Kidney (tissue), 14 donors: Measurements from ENCODE around the gene TFCP2L1. TPM values are rescaled to one million over a fixed set of nuclear protein-coding genes. Genes with fewer than 3 reads are reported as not detected.

Experiments used
- DNase-seq, 5 donors: peaks; one replicate each; pipeline ENCODE4 v3.0.0-alpha.2; 2013 to 2020
- FAIRE-seq: peaks from 2 replicates; lab custom pipeline; 2012; peaks lifted over from hg19 to GRCh38; lab: Jason Lieb, UNC
- H3K27ac ChIP-seq, 2 donors: one replicate each; pipeline ENCODE4 v1.7.0; 2013; ENCODE audit warnings: low read depth in 2 of 2, low read length in 2 of 2, inconsistent platforms in 1 of 2
- H3K27me3 ChIP-seq: one replicate; pipeline ENCODE4 v1.7.1; 2013; ENCODE audit warnings: low read length, inconsistent platforms; ENCODE audit not compliant: control insufficient read depth, insufficient read depth
- H3K36me3 ChIP-seq, 3 donors: one replicate each; pipeline versions ENCODE4 v1.7.0 to v1.7.1; 2013; ENCODE audit warnings: low read length in 3 of 3, control low read depth in 1 of 3, inconsistent platforms in 1 of 3; ENCODE audit not compliant: insufficient read depth in 3 of 3, control insufficient read depth in 2 of 3
- H3K4me1 ChIP-seq, 3 donors: one replicate each; pipeline versions ENCODE4 v1.7.0 to v1.7.1; 2013; ENCODE audit warnings: low read length in 3 of 3, inconsistent platforms in 1 of 3, low read depth in 1 of 3; ENCODE audit not compliant: control insufficient read depth in 2 of 3, insufficient read depth in 2 of 3
- H3K4me3 ChIP-seq, 3 donors: one replicate each; pipeline versions ENCODE4 v1.7.0 to v1.8.1; 2013; ENCODE audit warnings: low read length in 3 of 3, control low read depth in 1 of 3, inconsistent platforms in 1 of 3
- H3K9ac ChIP-seq, 3 donors: one replicate each; pipeline versions ENCODE4 v1.7.0 to v1.7.1; 2013; ENCODE audit warnings: low read length in 3 of 3, control low read depth in 1 of 3, inconsistent platforms in 1 of 3
- H3K9me3 ChIP-seq, 3 donors: one replicate each; pipeline versions ENCODE4 v1.7.0 to v1.7.1; 2013; ENCODE audit warnings: low read length in 3 of 3, control low read depth in 1 of 3, inconsistent platforms in 1 of 3; ENCODE audit not compliant: control insufficient read depth in 2 of 3, insufficient read depth in 1 of 3
- CTCF ChIP-seq: IDR thresholded peaks from 3 replicates; pipeline ENCODE4 v1.5.1; 2012; ENCODE audit warnings: mild to moderate bottlenecking, moderate library complexity, borderline replicate concordance; ENCODE audit not compliant: insufficient read depth; ENCODE audit errors: extremely low read depth
- intact Hi-C: fragments of 100-400 bp; cut with DNase I; formaldehyde crosslinking; loops from one replicate; pipeline ENCODE4 v1.11.1; 2022
- polyA plus RNA-seq: library from polyadenylated mRNA; stranded (reverse); fragments of 350-450 nt; fragmentation: Illumina TruSeq; extraction: RNeasy Lipid Tissue Mini Kit (QIAGEN cat#74804); gene quantifications from one replicate; pipeline ENCODE4 v1.2.3, GENCODE V29; 2014; ENCODE audit warnings: low read depth, low replicate concordance; ENCODE audit not compliant: insufficient read depth
- total RNA-seq: library from RNA; stranded (reverse); fragmentation: NEBNext Ultra II Directional; extraction: Animal tissue kit (Norgen Biotek cat#: 25700); gene quantifications from one replicate; pipeline ENCODE4 v1.2.1, GENCODE V29; 2021
- donor health status: control.
- donor health status: control.
- donor health status: control.
- donor health status: control.
- donor health status: control.
- donor health status: DM: yes; HTN: yes; CAD: no.
- donor health status: Normal renal cell carcinoma (clear cell type).

Gene TFCP2L1
- total and polyA plus RNA-seq, 2 donors from 2014 or later = 44.4 to 172 TPM

GRCh38 chr2:121211689-121212151 is 73.3 kb downstream of the TFCP2L1 start:
- Histone ChIP-seq H3K4me1 (peaks cover 0 to 32% (median 12%) of the 10 kb centered on the region in 3 donors), H3K9me3 (no peaks in the 10 kb centered on the region), H3K27me3 (no peaks in the 10 kb centered on the region), H3K36me3 (peaks cover 0 to 9% (median 2%) of the 10 kb centered on the region in 3 donors), H3K9ac (peak overlapping the region in 1 of 3 donors; percentile 12), H3K4me3 (no peak overlapping the region), H3K27ac (peak overlapping the region; percentile 36 to 87)
- DNase-seq = peak in 1 of 5 donors; percentile 54
- no peak for FAIRE-seq
- no peak for TF ChIP-seq CTCF
- intact Hi-C loops = no loop called here

GRCh38 chr2:121211251-121211650 is 73.8 kb downstream of the TFCP2L1 start:
- FAIRE-seq = no peak
- intact Hi-C loops = no loop called here
- DNase-seq = peak in 1 of 5 donors; percentile 27
- TF ChIP-seq CTCF = no peak
- Histone ChIP-seq H3K27ac (peak overlapping the region; percentile 36 to 87), H3K4me3 (no peak overlapping the region), H3K27me3 (no peaks in the 10 kb centered on the region), H3K9me3 (no peaks in the 10 kb centered on the region), H3K4me1 (peaks cover 0 to 32% (median 12%) of the 10 kb centered on the region in 3 donors), H3K36me3 (peaks cover 0 to 4% (median 2%) of the 10 kb centered on the region in 3 donors), H3K9ac (no peak overlapping the region)

GRCh38 chr2:121210691-121211090 is 74.3 kb downstream of the TFCP2L1 start:
- intact Hi-C loops = no loop called here
- Histone ChIP-seq H3K4me3 (no peak overlapping the region), H3K9ac (no peak overlapping the region), H3K36me3 (peaks cover 0 to 2% (median 0%) of the 10 kb centered on the region in 3 donors), H3K9me3 (no peaks in the 10 kb centered on the region), H3K4me1 (peaks cover 0 to 32% (median 12%) of the 10 kb centered on the region in 3 donors), H3K27me3 (no peaks in the 10 kb centered on the region), H3K27ac (peak overlapping the region; percentile 25 to 87)
- TF ChIP-seq CTCF = no peak
- DNase-seq (peak in 1 of 5 donors; percentile 66), FAIRE-seq (no peak)
